ENCODE data around the gene GOLT1A. TPM values are rescaled to one million over a fixed set of nuclear protein-coding genes. Genes with fewer than 3 reads are reported as not detected.

The GOLT1A gene
- total RNA-seq, 2 experiments from 2014 or later = not detected

DNA sequence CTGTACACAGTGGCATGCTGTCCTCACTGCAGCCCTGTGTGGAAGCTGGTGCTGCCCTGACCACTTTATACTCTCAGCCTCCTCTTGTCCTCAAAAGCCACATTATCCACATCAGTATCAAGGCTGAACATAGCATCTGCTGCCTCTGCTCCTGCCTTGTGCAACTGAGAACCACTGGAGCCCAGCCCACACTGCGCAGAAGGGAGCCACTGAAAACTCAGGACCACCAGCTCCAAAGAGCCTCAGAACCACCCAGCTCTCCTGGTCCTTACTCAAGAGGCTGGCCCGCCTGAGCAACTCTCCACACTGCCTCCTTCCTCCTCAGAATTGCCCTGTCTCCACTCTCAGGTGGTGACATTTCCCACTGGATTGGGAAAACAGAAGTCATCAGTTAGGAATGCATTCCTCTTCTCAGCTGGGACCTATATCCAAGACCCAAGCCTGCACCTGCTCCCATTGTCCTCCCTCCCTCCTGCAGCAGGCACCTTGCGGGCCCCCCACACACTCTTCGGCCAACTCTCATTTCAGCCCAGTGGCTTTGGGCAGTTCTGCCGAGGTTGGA lies 10.5 kb downstream of the GOLT1A start:
- no peaks in the 10 kb centered on the region for H3K9me3 Mint-ChIP-seq (ENCODE audit: low read depth)
- no peak for DNase-seq
- no peak overlapping the region for H3K27ac Mint-ChIP-seq
- H3K36me3 Mint-ChIP-seq = no peaks in the 10 kb centered on the region
- CTCF ChIA-PET = no interaction called here
- H3K4me3 Mint-ChIP-seq = no peak overlapping the region
- peaks cover 46% of the 10 kb centered on the region for H3K27me3 Mint-ChIP-seq
- H3K4me1 Mint-ChIP-seq = no peaks in the 10 kb centered on the region
- no peak for ATAC-seq

- Mint-ChIP-seq H3K9me3 (ENCODE audit: low read depth) (no peaks in the 10 kb centered on the region), H3K27me3 (peaks cover 42% of the 10 kb centered on the region), H3K36me3 (no peaks in the 10 kb centered on the region), H3K4me1 (no peaks in the 10 kb centered on the region), H3K27ac (no peak overlapping the region), H3K4me3 (no peak overlapping the region)
- CTCF ChIA-PET = no interaction called here
- no peak for DNase-seq
- no peak for ATAC-seq
Measured at GRCh38 chr1:204202481-204202880, 11.3 kb downstream of the GOLT1A start.

DNA sequence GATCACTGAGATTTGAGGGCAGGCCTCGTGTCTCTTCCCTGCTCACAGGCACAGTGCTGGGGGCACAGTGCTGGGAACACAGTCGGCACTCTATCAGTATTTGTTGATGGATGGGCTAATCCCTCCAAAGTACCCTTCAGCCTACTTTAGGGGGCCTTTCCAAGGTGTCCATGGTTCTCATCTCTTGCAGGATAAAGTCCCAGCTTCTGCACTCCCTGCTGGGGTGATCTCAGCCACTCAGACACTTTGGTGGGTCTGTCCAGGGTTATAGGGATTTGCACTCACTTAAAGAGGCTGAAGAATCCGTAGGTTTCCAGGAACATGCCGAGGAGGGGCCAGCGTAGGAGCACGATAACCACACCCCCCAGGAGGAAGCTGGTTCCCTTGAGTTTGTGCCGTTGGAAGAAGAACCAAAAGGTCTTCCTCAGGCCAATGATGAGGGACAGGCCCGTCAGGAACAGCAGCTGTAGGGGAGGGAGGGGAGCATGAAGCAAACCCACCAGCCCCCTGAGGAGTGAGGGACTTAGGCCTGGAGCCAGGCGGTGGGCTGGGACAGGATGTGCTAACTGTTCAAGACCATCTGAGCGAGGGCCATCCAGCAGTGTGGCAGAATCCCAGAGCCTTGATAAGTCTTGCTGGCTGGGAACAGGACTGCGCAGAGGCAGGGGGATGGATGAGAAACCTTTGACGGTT lies 12.3 kb downstream of the GOLT1A start:
- no peak for ATAC-seq
- Mint-ChIP-seq H3K27me3 (peaks cover 36% of the 10 kb centered on the region), H3K4me3 (no peak overlapping the region), H3K36me3 (no peaks in the 10 kb centered on the region), H3K27ac (no peak overlapping the region), H3K4me1 (no peaks in the 10 kb centered on the region), H3K9me3 (ENCODE audit: low read depth) (no peaks in the 10 kb centered on the region)
- CTCF ChIA-PET = no interaction called here
- no peak for DNase-seq

GRCh38 chr1:204199579-204199978 lies 14.2 kb downstream of the GOLT1A start:
- CTCF ChIA-PET = no interaction called here
- H3K36me3 Mint-ChIP-seq = no peaks in the 10 kb centered on the region

GRCh38 chr1:204198348-204199340 lies 15.1 kb downstream of the GOLT1A start:
- Mint-ChIP-seq H3K9me3 (ENCODE audit: low read depth) (peaks cover 6% of the 10 kb centered on the region), H3K4me1 (peaks cover 3% of the 10 kb centered on the region), H3K27ac (no peak overlapping the region), H3K4me3 (no peak overlapping the region), H3K27me3 (peaks cover 9% of the 10 kb centered on the region), H3K36me3 (no peaks in the 10 kb centered on the region)
- DNase-seq (no peak), ATAC-seq (no peak)
- CTCF ChIA-PET = interaction anchor here (1.6 kb wide), 1 partner anchor 8 kb away, joined by 7 read pairs; no protein-coding TSS in a partner anchor

More at GRCh38 chr1:204199579-204199978, 14.2 kb downstream of the GOLT1A start:
- Mint-ChIP-seq H3K27ac (no peak overlapping the region), H3K9me3 (ENCODE audit: low read depth) (peaks cover 6% of the 10 kb centered on the region), H3K27me3 (peaks cover 17% of the 10 kb centered on the region), H3K4me1 (peaks cover 3% of the 10 kb centered on the region), H3K4me3 (no peak overlapping the region)
- ATAC-seq (no peak), DNase-seq (no peak)

DNA sequence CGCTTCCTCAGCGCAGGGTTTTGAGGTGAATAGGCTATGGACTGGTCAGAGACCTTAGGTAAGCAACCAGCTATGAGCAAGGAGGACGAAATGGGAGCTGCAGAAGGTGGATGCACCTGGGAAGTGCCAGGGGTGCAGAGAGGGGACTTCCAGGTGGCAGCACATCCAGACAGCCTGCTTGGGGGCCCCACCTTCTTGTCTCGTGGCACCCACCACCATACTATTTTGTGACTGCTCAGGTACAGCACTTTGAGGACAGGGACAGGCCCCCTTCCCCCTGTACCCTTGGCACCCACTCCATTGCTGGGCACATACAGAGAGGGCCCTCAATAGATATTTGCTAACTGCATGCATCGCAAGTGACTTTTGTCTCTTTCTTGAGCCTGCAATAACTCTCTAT lies 16.7 kb downstream of the GOLT1A start:
- CTCF ChIA-PET = no interaction called here
- Mint-ChIP-seq H3K9me3 (ENCODE audit: low read depth) (peaks cover 6% of the 10 kb centered on the region), H3K36me3 (no peaks in the 10 kb centered on the region), H3K27ac (no peak overlapping the region), H3K4me1 (peaks cover 3% of the 10 kb centered on the region), H3K27me3 (peaks cover 11% of the 10 kb centered on the region), H3K4me3 (no peak overlapping the region)
- no peak for DNase-seq
- no peak for ATAC-seq

DNA sequence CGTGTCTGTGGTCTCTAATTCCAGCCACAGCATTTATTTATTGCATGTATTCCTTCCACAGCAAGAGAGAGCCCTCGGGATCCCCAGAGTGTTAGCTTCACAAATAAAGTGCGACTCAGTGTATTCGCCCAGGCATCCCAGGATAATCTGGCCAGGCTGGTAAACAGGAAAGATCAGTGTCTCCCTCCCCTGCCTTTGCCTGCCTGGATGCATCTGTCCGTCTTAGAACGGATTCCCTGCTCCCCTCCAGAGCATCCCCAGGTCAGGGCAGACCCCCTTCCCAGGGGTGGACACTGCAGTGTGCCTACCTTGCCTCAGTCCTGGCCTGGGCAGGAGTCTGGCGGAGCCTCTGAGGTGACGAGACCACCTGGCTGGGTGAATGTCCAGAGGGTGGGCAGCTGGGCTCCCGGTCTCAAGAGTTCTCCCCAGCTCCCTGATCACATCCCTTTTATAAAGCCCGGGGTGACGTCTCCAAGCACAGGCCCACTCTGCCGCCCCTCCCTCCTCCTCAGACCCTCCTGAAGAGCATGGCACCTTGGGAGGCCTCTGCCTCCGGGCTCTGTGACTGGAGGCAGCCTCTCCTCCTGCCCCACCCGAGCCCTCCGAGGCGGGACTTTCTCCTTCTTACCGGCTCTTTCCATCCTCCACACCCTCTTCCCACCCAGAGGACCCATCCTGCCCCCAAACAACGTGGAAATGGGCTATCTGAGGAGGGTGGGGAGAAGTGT lies 17.6 kb downstream of the GOLT1A start, which contains the start of gene KISS1:
Gene KISS1 (minus strand): TSS at position 424 of the 728 bp plus-strand sequence. CDS start 3,615 bp downstream, outside the sequence.
- no peak within 1 kb of the TSS for H3K27ac Mint-ChIP-seq
- peaks cover 6% of the 10 kb centered on the region for H3K9me3 Mint-ChIP-seq (ENCODE audit: low read depth)
- no peaks in the 10 kb centered on the region for H3K36me3 Mint-ChIP-seq
- ATAC-seq (no peak), DNase-seq (no peak)
- CTCF ChIA-PET = no interaction called here
- no peak within 1 kb of the TSS for H3K4me3 Mint-ChIP-seq
- H3K4me1 Mint-ChIP-seq = peaks cover 3% of the 10 kb centered on the region
- peaks cover 17% of the 10 kb centered on the region for H3K27me3 Mint-ChIP-seq

DNA sequence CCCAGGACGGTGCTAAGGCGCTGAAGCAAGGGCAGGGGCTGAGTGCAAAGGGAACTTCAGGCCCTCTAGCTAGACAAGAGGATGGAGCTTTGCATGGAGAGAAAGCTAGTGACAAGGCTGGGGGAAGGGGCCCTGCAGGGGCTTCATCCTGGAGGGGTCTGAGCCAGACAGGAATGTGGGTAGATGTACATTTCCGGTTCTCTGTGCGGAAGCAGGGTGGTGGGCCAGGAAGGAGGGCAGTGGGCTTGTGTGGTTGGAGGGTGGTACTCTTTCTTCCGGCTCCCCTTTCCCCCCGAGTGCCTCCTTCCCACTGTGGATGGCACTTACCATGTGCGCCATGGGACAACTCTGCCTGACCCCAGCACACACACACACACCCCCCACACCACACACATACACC lies 19.0 kb downstream of the GOLT1A start:
- H3K4me3 Mint-ChIP-seq = no peak overlapping the region
- no peak for ATAC-seq
- H3K9me3 Mint-ChIP-seq (ENCODE audit: low read depth) = peaks cover 6% of the 10 kb centered on the region
- peaks cover 27% of the 10 kb centered on the region for H3K27me3 Mint-ChIP-seq
- no peak overlapping the region for H3K27ac Mint-ChIP-seq
- no peak for DNase-seq
- CTCF ChIA-PET = interaction anchor here (1.0 kb wide), 1 partner anchor 65 kb away, joined by 3 read pairs; no protein-coding TSS in a partner anchor
- peaks cover 3% of the 10 kb centered on the region for H3K4me1 Mint-ChIP-seq
- H3K36me3 Mint-ChIP-seq = no peaks in the 10 kb centered on the region

DNA sequence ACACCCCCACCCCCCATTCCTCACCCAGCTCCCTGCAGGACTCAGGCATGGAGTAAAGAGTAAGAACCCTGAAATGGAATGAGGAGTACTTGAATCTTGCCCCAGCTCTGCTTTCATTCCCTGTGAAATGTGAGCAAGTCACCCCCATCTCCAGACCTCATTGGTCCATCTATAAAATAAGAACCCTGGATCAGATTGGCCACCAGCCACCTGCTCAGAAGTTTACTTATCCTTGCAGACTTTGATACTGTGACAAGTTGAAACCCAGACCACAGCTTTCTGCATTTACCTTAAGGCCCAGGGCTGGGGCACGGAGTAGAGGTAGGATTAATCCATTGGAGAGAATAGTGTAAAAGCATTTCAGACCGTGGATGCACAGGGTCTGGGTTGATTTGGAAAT lies 19.7 kb downstream of the GOLT1A start:
- no peak for ATAC-seq
- H3K27me3 Mint-ChIP-seq = peaks cover 34% of the 10 kb centered on the region
- peaks cover 3% of the 10 kb centered on the region for H3K4me1 Mint-ChIP-seq
- no peak for DNase-seq
- CTCF ChIA-PET = interaction anchor here (1.0 kb wide), 1 partner anchor 65 kb away, joined by 3 read pairs; no protein-coding TSS in a partner anchor
- H3K9me3 Mint-ChIP-seq (ENCODE audit: low read depth) = peaks cover 6% of the 10 kb centered on the region
- H3K36me3 Mint-ChIP-seq = no peaks in the 10 kb centered on the region
- no peak overlapping the region for H3K27ac Mint-ChIP-seq
- H3K4me3 Mint-ChIP-seq = no peak overlapping the region

DNA sequence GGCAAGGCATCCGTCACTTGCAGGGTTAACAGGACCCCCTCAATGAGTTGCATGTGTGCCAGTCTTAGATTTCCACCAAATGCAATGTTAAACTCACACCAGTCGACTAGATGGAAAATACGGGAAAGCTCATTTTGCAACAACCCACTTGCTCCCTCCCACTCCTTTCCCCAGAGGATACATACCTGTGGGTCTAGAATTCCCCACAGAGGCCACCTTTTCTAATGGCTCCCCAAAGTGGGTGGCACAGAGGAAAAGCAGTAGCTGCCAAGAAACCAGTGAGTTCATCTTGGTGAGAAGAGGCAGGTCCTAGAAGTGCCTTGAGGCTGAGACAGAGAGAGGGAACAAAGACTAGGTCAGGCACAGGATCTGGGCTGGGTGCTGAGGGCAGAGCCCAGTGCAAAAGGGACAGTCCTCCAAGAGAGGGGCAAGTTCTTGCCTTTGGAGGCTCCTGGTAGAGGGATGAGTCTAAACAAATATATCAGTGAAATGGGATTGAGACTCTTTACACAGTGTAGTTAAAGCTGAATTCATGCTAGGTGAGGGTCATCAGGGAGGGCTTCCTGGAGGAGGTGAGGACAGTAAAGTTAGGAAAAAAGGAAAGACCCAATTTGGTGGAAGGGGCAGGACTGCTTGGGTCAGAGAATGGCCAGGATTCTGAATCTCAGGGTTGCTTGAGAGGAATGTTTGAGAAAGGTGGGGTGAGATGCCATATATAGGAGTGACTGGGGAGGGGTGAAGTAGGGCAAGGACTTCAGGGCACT lies 21.0 kb downstream of the GOLT1A start:
- Mint-ChIP-seq H3K36me3 (no peaks in the 10 kb centered on the region), H3K4me1 (peaks cover 3% of the 10 kb centered on the region)

GRCh38 chr1:204192046-204192445 lies 21.7 kb downstream of the GOLT1A start:
- H3K27me3 Mint-ChIP-seq = peaks cover 52% of the 10 kb centered on the region
- no peak overlapping the region for H3K4me3 Mint-ChIP-seq
- peaks cover 6% of the 10 kb centered on the region for H3K9me3 Mint-ChIP-seq (ENCODE audit: low read depth)
- peaks cover 3% of the 10 kb centered on the region for H3K4me1 Mint-ChIP-seq
- CTCF ChIA-PET = interaction anchor here (3.1 kb wide), 1 partner anchor 14 kb away, joined by 14 read pairs; no protein-coding TSS in a partner anchor
- no peaks in the 10 kb centered on the region for H3K36me3 Mint-ChIP-seq
- ATAC-seq (no peak), DNase-seq (no peak)
- H3K27ac Mint-ChIP-seq = no peak overlapping the region

More for the DNA sequence above, 21.0 kb downstream of the GOLT1A start:
- H3K4me3 Mint-ChIP-seq = no peak overlapping the region
- peaks cover 6% of the 10 kb centered on the region for H3K9me3 Mint-ChIP-seq (ENCODE audit: low read depth)
- DNase-seq = no peak
- no peak overlapping the region for H3K27ac Mint-ChIP-seq
- H3K27me3 Mint-ChIP-seq = peaks cover 46% of the 10 kb centered on the region
- ATAC-seq = no peak
- CTCF ChIA-PET = interaction anchor here (3.1 kb wide), 1 partner anchor 14 kb away, joined by 14 read pairs; no protein-coding TSS in a partner anchor

- H3K27me3 Mint-ChIP-seq = peaks cover 58% of the 10 kb centered on the region
- peaks cover 6% of the 10 kb centered on the region for H3K9me3 Mint-ChIP-seq (ENCODE audit: low read depth)
- DNase-seq = no peak
- no peak for ATAC-seq
- no peak overlapping the region for H3K4me3 Mint-ChIP-seq
- CTCF ChIA-PET = interaction anchor here (0.9 to 3.1 kb wide), 2 partner anchors 15 to 24 kb away, joined by 3 to 14 read pairs; no protein-coding TSS in a partner anchor
- no peaks in the 10 kb centered on the region for H3K36me3 Mint-ChIP-seq
- peaks cover 3% of the 10 kb centered on the region for H3K4me1 Mint-ChIP-seq
- H3K27ac Mint-ChIP-seq = no peak overlapping the region
Measured at GRCh38 chr1:204191456-204191855, 22.3 kb downstream of the GOLT1A start.

Data from activated CD8-positive, alpha-beta memory T cell treated with anti-CD3 and anti-CD28 coated beads, Interleukin-2, amount 10 ng/mL, durations not matched to agents 7 days and 5 days (primary cell).